ENCODE measurements around the gene HDHD5. TPM values are rescaled to one million over a fixed set of nuclear protein-coding genes. Genes with fewer than 3 reads are reported as not detected.

HDHD5 gene
- total RNA-seq, 1 donor from 2014 or later: 42.3 TPM

- DNase-seq (ENCODE audit: low spot score in 2 of 2, unreplicated experiment in 2 of 2): no peak
- no peak overlapping the region for H3K4me3 Mint-ChIP-seq
- TF ChIP-seq CTCF (IDR thresholded peaks at IDR 0.05; ENCODE audit: unreplicated experiment): no peak
- H3K36me3 Mint-ChIP-seq: peaks cover 6% of the 10 kb centered on the region
- H3K27ac Mint-ChIP-seq: no peak overlapping the region
- H3K9me3 Mint-ChIP-seq: no peaks in the 10 kb centered on the region
- H3K27me3 Mint-ChIP-seq (ENCODE audit: low read depth): no peaks in the 10 kb centered on the region
- H3K4me1 Mint-ChIP-seq: no peaks in the 10 kb centered on the region
These were observed 23.8 kb downstream of the HDHD5 start for GRCh38 chr22:17135153-17135760.

DNA sequence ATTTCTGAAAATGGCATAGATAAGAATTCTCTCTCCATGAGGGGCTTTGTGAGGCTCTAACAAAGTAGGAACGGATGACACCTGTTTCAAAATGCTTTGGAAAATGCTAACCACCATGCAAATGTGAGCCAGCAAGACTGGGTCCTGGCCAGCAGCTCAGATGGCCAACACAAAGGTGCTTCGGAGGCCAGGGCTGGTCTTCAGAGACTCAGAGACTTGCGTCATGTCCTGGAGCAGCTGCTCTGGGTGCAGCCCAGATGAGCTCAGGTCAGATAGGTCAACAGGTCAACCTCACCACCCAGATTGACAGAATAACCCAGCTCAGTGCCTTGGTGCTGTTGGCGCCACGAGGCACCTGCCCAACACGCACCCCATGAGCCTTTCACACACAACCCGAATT lies 25.9 kb downstream of the HDHD5 start:
- no peak for TF ChIP-seq CTCF (IDR thresholded peaks at IDR 0.05; ENCODE audit: unreplicated experiment)
- DNase-seq (ENCODE audit: low spot score in 2 of 2, unreplicated experiment in 2 of 2): no peak
- Mint-ChIP-seq H3K36me3 (peaks cover 4% of the 10 kb centered on the region), H3K4me3 (no peak overlapping the region), H3K4me1 (no peaks in the 10 kb centered on the region), H3K27me3 (ENCODE audit: low read depth) (no peaks in the 10 kb centered on the region), H3K27ac (no peak overlapping the region), H3K9me3 (no peaks in the 10 kb centered on the region)

DNA sequence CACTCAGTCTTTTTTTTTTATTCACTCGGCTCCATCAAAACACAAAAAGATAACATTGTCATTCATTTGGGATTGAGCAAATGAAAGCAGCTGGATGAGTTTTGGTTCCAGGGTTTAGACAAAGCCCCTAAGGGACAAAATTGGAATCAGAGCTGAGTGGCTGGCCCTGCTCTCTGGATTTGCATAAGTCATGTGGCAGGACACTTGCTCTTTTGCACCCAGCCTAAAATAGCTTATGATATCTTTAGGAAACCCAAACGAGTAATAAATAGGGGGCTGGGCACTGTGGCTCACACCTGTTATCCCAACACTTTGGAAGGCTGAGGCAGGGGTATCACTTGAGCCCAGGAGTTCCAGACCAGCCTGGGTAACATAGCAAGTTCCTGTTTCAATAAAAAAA lies 27.0 kb downstream of the HDHD5 start:
- Mint-ChIP-seq H3K9me3 (no peaks in the 10 kb centered on the region), H3K4me3 (no peak overlapping the region), H3K36me3 (peaks cover 2% of the 10 kb centered on the region), H3K4me1 (no peaks in the 10 kb centered on the region), H3K27me3 (ENCODE audit: low read depth) (no peaks in the 10 kb centered on the region), H3K27ac (no peak overlapping the region)
- TF ChIP-seq CTCF (IDR thresholded peaks at IDR 0.05; ENCODE audit: unreplicated experiment): no peak
- no peak for DNase-seq (ENCODE audit: low spot score in 2 of 2, unreplicated experiment in 2 of 2)

GRCh38 chr22:17131686-17132085 lies 27.4 kb downstream of the HDHD5 start:
- Mint-ChIP-seq H3K9me3 (no peaks in the 10 kb centered on the region), H3K27me3 (ENCODE audit: low read depth) (no peaks in the 10 kb centered on the region), H3K27ac (no peak overlapping the region), H3K4me3 (no peak overlapping the region), H3K36me3 (no peaks in the 10 kb centered on the region), H3K4me1 (no peaks in the 10 kb centered on the region)
- DNase-seq (ENCODE audit: low spot score in 2 of 2, unreplicated experiment in 2 of 2): no peak
- no peak for TF ChIP-seq CTCF (IDR thresholded peaks at IDR 0.05; ENCODE audit: unreplicated experiment)

DNA sequence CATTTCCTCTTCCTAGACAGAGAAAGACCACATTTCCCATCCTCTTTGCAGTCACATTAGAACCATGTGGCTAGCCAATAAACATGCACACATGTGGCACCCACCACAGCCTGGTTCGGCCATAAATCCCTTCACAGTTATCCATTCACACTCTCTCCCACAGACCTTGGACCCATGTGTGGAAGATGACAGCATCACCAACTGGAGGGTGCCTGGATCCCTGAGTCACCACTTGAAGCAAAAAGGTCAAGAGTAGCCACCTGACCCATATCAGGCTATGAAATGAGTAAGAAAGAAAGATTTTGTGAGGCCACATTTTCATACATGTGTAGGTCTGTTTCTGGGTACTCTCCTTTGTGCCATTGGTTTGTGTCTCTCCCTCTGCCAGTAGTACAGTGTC lies 28.9 kb downstream of the HDHD5 start:
- Mint-ChIP-seq H3K36me3 (no peaks in the 10 kb centered on the region), H3K27ac (no peak overlapping the region), H3K4me1 (no peaks in the 10 kb centered on the region), H3K4me3 (no peak overlapping the region), H3K9me3 (no peaks in the 10 kb centered on the region), H3K27me3 (ENCODE audit: low read depth) (no peaks in the 10 kb centered on the region)
- TF ChIP-seq CTCF (IDR thresholded peaks at IDR 0.05; ENCODE audit: unreplicated experiment): no peak
- DNase-seq (ENCODE audit: low spot score in 2 of 2, unreplicated experiment in 2 of 2): no peak

Measured in mesothelial cell of epicardium (in vitro differentiated cells).